IMR-90 (cell line): ENCODE results near the gene PCGF2. TPM values are rescaled to one million over a fixed set of nuclear protein-coding genes. Genes with fewer than 3 reads are reported as not detected.

Source experiments
- ATAC-seq: fragments of 200-7000 bp; cut with Tn5 transposase; 2 replicates; pipeline ENCODE4 v1.9.1; 2020; ENCODE audit warnings: low read depth, mild to moderate bottlenecking, moderate library complexity
- BruUV-seq: library from RNA; stranded (reverse); fragments of 400-500 nt; replicated peaks from 2 replicates; lab custom pipeline; 2021; lab: Mats Ljungman, UMichigan
- CTCF ChIA-PET: fragments of 300-600 bp; formaldehyde crosslinking; extraction: SDS; loops from one replicate; lab custom pipeline; 2021; ENCODE audit warnings: antibody characterized with exemption; lab: Yijun Ruan, JAX
- POLR2A ChIA-PET: fragments of 300-600 bp; sonication (Branson Sonifier 250); formaldehyde crosslinking; loops from one replicate; lab custom pipeline; 2022; ENCODE audit warnings: antibody characterized with exemption; ENCODE audit not compliant: unreplicated experiment; lab: Charles Lee
- DNase-seq: peaks from one replicate; pipeline ENCODE4 v3.0.0; 2013
- H2AFZ ChIP-seq: replicated peaks from 2 replicates; pipeline ENCODE3; 2013; ENCODE audit warnings: low read length, mild to moderate bottlenecking; ENCODE audit not compliant: poor library complexity
- H2AK5ac ChIP-seq: 2 replicates; pipeline ENCODE4 v1.6.1; 2013; ENCODE audit warnings: low read depth, low read length, inconsistent platforms
- H2AK9ac ChIP-seq: replicated peaks from 2 replicates; pipeline ENCODE3; 2013; ENCODE audit warnings: mild to moderate bottlenecking, low read depth, low read length, moderate library complexity; ENCODE audit not compliant: poor library complexity
- H2BK120ac ChIP-seq: 2 replicates; pipeline ENCODE4 v1.6.1; 2013; ENCODE audit warnings: low read depth, low read length, inconsistent platforms
- H2BK15ac ChIP-seq: 3 replicates; pipeline ENCODE4 v1.6.1; 2013; ENCODE audit warnings: low read depth, low read length, inconsistent platforms
- H2BK20ac ChIP-seq: 2 replicates; pipeline ENCODE4 v1.6.1; 2013; ENCODE audit warnings: low read depth, mild to moderate bottlenecking, inconsistent platforms, low read length, moderate library complexity
- H2BK5ac ChIP-seq: 2 replicates; pipeline ENCODE4 v1.6.1; 2013; ENCODE audit warnings: mild to moderate bottlenecking, low read depth, low read length, inconsistent platforms; ENCODE audit not compliant: poor library complexity, severe bottlenecking
- H3K14ac ChIP-seq: replicated peaks from 2 replicates; pipeline ENCODE4 v1.6.1; 2013; ENCODE audit warnings: low read depth, low read length, inconsistent platforms
- H3K18ac ChIP-seq: 2 replicates; pipeline ENCODE4 v1.6.1; 2013; ENCODE audit warnings: low read depth, low read length, control low read depth
- H3K23ac ChIP-seq: 2 replicates; pipeline ENCODE4 v1.6.1; 2013; ENCODE audit warnings: low read depth, low read length, inconsistent platforms
- H3K27ac ChIP-seq: 2 replicates; pipeline ENCODE4 v1.5.1; 2013; ENCODE audit warnings: mild to moderate bottlenecking, control low read depth, low read length; ENCODE audit not compliant: insufficient read depth
- H3K27me3 ChIP-seq: 2 replicates; pipeline ENCODE4 v1.6.1; 2013; ENCODE audit warnings: low read length; ENCODE audit not compliant: control insufficient read depth, insufficient read depth
- H3K36me3 ChIP-seq: 2 replicates; pipeline ENCODE4 v1.6.1; 2013; ENCODE audit warnings: low read length, mixed read lengths; ENCODE audit not compliant: control insufficient read depth, insufficient read depth
- H3K4ac ChIP-seq: 2 replicates; pipeline ENCODE4 v1.6.1; 2013; ENCODE audit warnings: low read depth, low read length, inconsistent platforms
- H3K4me1 ChIP-seq: 2 replicates; pipeline ENCODE4 v1.6.1; 2013; ENCODE audit warnings: low read length, mixed read lengths; ENCODE audit not compliant: control insufficient read depth, insufficient read depth
- H3K4me2 ChIP-seq: 2 replicates; pipeline ENCODE4 v1.6.1; 2013; ENCODE audit warnings: low read depth, mild to moderate bottlenecking, control low read depth, low read length, moderate library complexity
- H3K4me3 ChIP-seq: 2 replicates; pipeline ENCODE4 v1.5.1; 2013; ENCODE audit warnings: low read depth, mild to moderate bottlenecking, control low read depth, low read length, moderate library complexity; ENCODE audit not compliant: insufficient read depth
- H3K56ac ChIP-seq: 2 replicates; pipeline ENCODE4 v1.6.1; 2013; ENCODE audit warnings: low read length, inconsistent platforms; ENCODE audit not compliant: insufficient read depth; ENCODE audit errors: extremely low read depth
- H3K79me1 ChIP-seq, 2 experiments: 2 replicates each; pipeline ENCODE4 v1.6.1; 2013; ENCODE audit warnings: low read length in 2 of 2, inconsistent platforms in 1 of 2, low read depth in 1 of 2
- H3K9ac ChIP-seq: 2 replicates; pipeline ENCODE4 v1.6.1; 2013; ENCODE audit warnings: low read depth, low read length, control low read depth
- H3K9me1 ChIP-seq: 2 replicates; pipeline ENCODE4 v1.6.1; 2013; ENCODE audit warnings: low read length, inconsistent platforms; ENCODE audit not compliant: insufficient read depth
- H3K9me3 ChIP-seq: 2 replicates; pipeline ENCODE4 v1.6.1; 2013; ENCODE audit warnings: low read length; ENCODE audit not compliant: control insufficient read depth, insufficient read depth
- H4K20me1 ChIP-seq: 2 replicates; pipeline ENCODE4 v1.6.1; 2013; ENCODE audit warnings: low read length, inconsistent platforms; ENCODE audit not compliant: insufficient read depth
- H4K5ac ChIP-seq: 2 replicates; pipeline ENCODE4 v1.6.1; 2013; ENCODE audit warnings: mild to moderate bottlenecking, low read depth, low read length, control low read depth
- H4K8ac ChIP-seq, 2 experiments: 2 replicates each; pipeline ENCODE4 v1.6.1; 2013; ENCODE audit warnings: low read depth in 2 of 2, low read length in 2 of 2, control low read depth in 1 of 2, inconsistent platforms in 1 of 2
- H4K91ac ChIP-seq: 2 replicates; pipeline ENCODE4 v1.6.1; 2013; ENCODE audit warnings: low read depth, low read length, inconsistent platforms; ENCODE audit not compliant: insufficient read depth
- RFX5 ChIP-seq: IDR thresholded peaks from 2 replicates; pipeline ENCODE4 v1.8.0; 2012; ENCODE audit warnings: low read depth, mild to moderate bottlenecking, low read length, moderate library complexity
- WGBS, 2 experiments: methylation state at CpG; one replicate each; pipeline versions ENCODE4 v1.1.5 to v1.1.7; 2013; ENCODE audit warnings: missing lambda C conversion rate in 2 of 2; ENCODE audit not compliant: insufficient read length in 1 of 2; ENCODE audit errors: extremely low coverage in 2 of 2; 5-methylcytosine and 5-hydroxymethylcytosine counted together
- dilution Hi-C: fragments of 300-500 bp; cut with HindIII; formaldehyde crosslinking; loops from one replicate; pipeline ENCODE4 v1.14.3; 2018; ENCODE audit warnings: low sequenced_read_pairs; ENCODE audit not compliant: unreplicated experiment
- in situ Hi-C: fragments of 300-500 bp; cut with MboI; formaldehyde crosslinking; loops from 3 replicates; pipeline ENCODE4 v1.14.3; 2019; ENCODE audit warnings: low sequenced_read_pairs, inconsistent platforms, mixed read lengths
- intact Hi-C: fragments of 100-400 bp; cut with micrococcal nuclease; formaldehyde crosslinking; loops from 2 replicates; pipeline ENCODE4 v1.10.0; 2022
- polyA plus RNA-seq, 3 experiments: library from polyadenylated mRNA; depleted of rRNA; stranded (reverse); fragments of >200 nt; gene quantifications; 2 replicates each; pipeline ENCODE4 v1.2.3, GENCODE V29; 2012; ENCODE audit warnings: low replicate concordance in 1 of 3
- total RNA-seq: library from RNA; depleted of rRNA; stranded (reverse); fragments of >200 nt; gene quantifications from 2 replicates; pipeline ENCODE4 v1.2.3, GENCODE V29; 2012

PCGF2 gene
- total and polyA plus RNA-seq, 2 of the 4 experiments (the other 2 are of a cell fraction), result 1.1 to 18.2 TPM

DNA sequence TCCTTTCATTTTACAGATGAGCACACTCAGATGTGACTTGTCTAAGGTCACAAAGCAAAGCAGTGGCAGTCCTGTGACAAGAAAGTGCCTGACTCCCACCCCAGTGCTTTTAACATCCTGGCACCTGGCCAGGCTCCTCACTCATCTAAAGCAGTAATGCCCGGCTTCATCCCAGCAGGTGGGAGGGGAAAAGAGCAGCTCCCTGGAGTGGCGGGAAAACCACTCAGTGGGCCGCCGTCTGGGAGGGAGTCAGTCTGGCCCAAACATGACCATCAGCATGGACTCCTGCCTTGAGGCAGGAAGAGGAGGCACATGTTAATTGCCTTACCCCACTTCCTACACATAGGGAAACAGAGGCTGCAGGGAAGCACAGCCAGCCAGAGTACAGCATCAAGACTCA, 2.6 kb downstream of the PCGF2 start:
- Histone ChIP-seq H3K27me3 (no peaks in the 10 kb centered on the region), H2AK5ac (no peak overlapping the region), H3K4me2 (peak overlapping the region; percentile 95; the same call in 1 of the 2 replicates), H3K9ac (no peak overlapping the region), H4K8ac (no peak overlapping the region), H2BK5ac (no peak overlapping the region), H4K20me1 (peaks cover 66% of the 10 kb centered on the region), H3K9me3 (no peaks in the 10 kb centered on the region), H2BK20ac (no peak overlapping the region), H3K56ac (no peak overlapping the region), H4K5ac (no peak overlapping the region), H3K4me3 (no peak overlapping the region), H3K18ac (no peak overlapping the region), H2AK9ac (no peak overlapping the region), H3K79me1 (peaks cover 12 to 66% of the 10 kb centered on the region in 2 experiments), H3K9me1 (peaks cover 22% of the 10 kb centered on the region), H2AFZ (no peak overlapping the region), H3K4ac (no peak overlapping the region), H4K91ac (no peak overlapping the region), H3K23ac (no peak overlapping the region), H3K14ac (no peak overlapping the region), H2BK120ac (no peak overlapping the region), H2BK15ac (no peak overlapping the region), H3K4me1 (peaks cover 25% of the 10 kb centered on the region), H3K36me3 (0 out of 2 replicates have a peak, but pooled peaks cover 1% of the 10 kb centered on the region), H3K27ac (no peak overlapping the region)
- dilution Hi-C loops, result no loop called here
- POLR2A ChIA-PET, result no interaction called here
- DNase-seq, result no peak
- CTCF ChIA-PET, result interaction anchor here (0.6 kb wide), 1 partner anchor 69 kb away, joined by 3 read pairs; no protein-coding TSS in a partner anchor
- WGBS, 2 experiments, result no CpG with 5 or more reads among the region's 4 CpGs
- no peak for TF ChIP-seq RFX5
- in situ Hi-C loops, result no loop called here
- no peak for ATAC-seq
- intact Hi-C loops, result no loop called here
- BruUV-seq, result no TSS peak
